ENCODE measurements around the gene BRD7. TPM values are rescaled to one million over a fixed set of nuclear protein-coding genes. Genes with fewer than 3 reads are reported as not detected.

Gene BRD7
- total and polyA plus RNA-seq, 2 donors (not counting 1 experiment from before 2014, with no cell fraction given) = 29.8 to 64.5 TPM

DNA sequence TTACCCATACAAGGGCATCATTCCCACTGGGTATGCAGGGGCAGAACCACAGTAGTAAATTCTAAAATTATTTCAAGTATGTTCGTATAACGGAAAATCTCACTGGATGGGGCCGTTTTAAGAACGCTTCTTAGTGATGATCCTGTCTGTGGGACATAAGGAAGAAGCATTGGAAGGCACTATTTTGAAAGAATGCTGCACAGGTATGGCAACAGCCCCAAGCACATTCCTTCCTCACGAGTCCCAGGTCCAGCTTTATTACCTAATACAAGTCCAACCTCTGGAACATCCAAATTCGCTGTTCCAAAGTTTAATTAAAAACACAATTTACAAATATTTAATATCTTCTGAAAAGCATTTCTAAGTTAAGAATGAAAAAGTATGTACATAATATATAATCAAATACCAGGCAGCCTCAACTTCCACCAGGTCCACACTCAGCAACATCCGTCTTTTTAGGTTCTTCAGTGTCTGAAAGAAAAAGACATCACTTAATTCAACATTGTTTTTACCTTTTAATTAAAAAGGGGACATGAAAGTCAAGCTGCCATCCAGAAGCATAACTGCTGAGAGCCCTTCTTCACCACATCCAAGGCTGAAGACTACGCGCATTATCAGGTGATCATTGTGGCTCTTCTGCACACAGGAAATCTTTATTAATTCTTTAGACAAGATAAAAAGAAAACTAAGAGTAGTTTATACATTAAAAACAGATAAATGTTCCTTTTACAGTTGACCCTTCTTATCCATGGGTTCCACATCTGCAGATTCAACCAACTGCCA, 49.8 kb downstream of the BRD7 start:
- WGBS (ENCODE audit: insufficient coverage) = 97% methylated on average over 4 of the region's 9 CpGs
- intact Hi-C loops (cut with micrococcal nuclease) = loop anchor here (5.0 kb wide), 1 partner anchor 52 kb away; the partner anchor contains the start of gene ADCY7
- no peak for DNase-seq

More for the DNA sequence above, 49.8 kb downstream of the BRD7 start:
- Histone ChIP-seq H4K20me1 (ENCODE audit: control insufficient read depth, insufficient read depth, low read length, poor library complexity, severe bottlenecking) (peaks cover under 1% of the 10 kb centered on the region), H3K27me3 (replicated peaks in 1 of 4; ENCODE audit: control extremely low read depth in 1 of 4, control insufficient read depth in 3 of 4, insufficient read depth in 4 of 4, low read length in 3 of 4) (no peaks in the 10 kb centered on the region), H2AFZ (ENCODE audit: insufficient read depth, low read depth, low read length, poor library complexity, severe bottlenecking) (no peak overlapping the region), H3K4me1 (ENCODE audit: control insufficient read depth in 2 of 2, insufficient read depth in 2 of 2, low read length in 2 of 2) (peaks cover under 1% of the 10 kb centered on the region in 2 donors), H3K9ac (ENCODE audit: low read length) (no peak overlapping the region), H3K27ac (ENCODE audit: low read length in 2 of 2) (peak overlapping the region in 1 of 2 donors; percentile 34), H3K36me3 (replicated peaks in 1 of 2; ENCODE audit: control extremely low read depth in 1 of 2, control insufficient read depth in 1 of 2, extremely low read depth in 1 of 2, insufficient read depth in 2 of 2, low read length in 1 of 2) (peaks cover 17 to 96% of the 10 kb centered on the region in 2 experiments), H3K4me3 (ENCODE audit: control extremely low read depth in 1 of 5, extremely low read depth in 1 of 5, insufficient read depth in 1 of 5, low read depth in 2 of 5, low read length in 4 of 5) (no peak overlapping the region), H3K79me2 (ENCODE audit: control insufficient read depth, insufficient read depth, low read length) (no peaks in the 10 kb centered on the region), H3K4me2 (replicated peaks; ENCODE audit: low read depth, low read length, poor library complexity, severe bottlenecking) (no peak overlapping the region), H3K9me3 (ENCODE audit: control extremely low read depth in 1 of 3, control insufficient read depth in 2 of 3, insufficient read depth in 1 of 3, low read length in 2 of 3) (no peaks in the 10 kb centered on the region)
- no peak for TF ChIP-seq EZH2 (IDR thresholded peaks at IDR 0.05; ENCODE audit: borderline replicate concordance, insufficient read depth, low read depth, low read length, poor library complexity, severe bottlenecking)
- TF ChIP-seq, protein P1, sequence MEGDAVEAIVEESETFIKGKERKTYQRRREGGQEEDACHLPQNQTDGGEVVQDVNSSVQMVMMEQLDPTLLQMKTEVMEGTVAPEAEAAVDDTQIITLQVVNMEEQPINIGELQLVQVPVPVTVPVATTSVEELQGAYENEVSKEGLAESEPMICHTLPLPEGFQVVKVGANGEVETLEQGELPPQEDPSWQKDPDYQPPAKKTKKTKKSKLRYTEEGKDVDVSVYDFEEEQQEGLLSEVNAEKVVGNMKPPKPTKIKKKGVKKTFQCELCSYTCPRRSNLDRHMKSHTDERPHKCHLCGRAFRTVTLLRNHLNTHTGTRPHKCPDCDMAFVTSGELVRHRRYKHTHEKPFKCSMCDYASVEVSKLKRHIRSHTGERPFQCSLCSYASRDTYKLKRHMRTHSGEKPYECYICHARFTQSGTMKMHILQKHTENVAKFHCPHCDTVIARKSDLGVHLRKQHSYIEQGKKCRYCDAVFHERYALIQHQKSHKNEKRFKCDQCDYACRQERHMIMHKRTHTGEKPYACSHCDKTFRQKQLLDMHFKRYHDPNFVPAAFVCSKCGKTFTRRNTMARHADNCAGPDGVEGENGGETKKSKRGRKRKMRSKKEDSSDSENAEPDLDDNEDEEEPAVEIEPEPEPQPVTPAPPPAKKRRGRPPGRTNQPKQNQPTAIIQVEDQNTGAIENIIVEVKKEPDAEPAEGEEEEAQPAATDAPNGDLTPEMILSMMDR (IDR thresholded peaks at IDR 0.05) = no peak
- CTCF ChIA-PET = interaction anchor here (0.7 kb wide), 1 partner anchor 108 kb away, joined by 3 read pairs; no protein-coding TSS in a partner anchor
- H3K27me3 Mint-ChIP-seq = no peaks in the 10 kb centered on the region
- no peak for ATAC-seq (ENCODE audit: low read depth)
- POLR2A ChIA-PET = no interaction called here
- no peak overlapping the region for H3K27ac Mint-ChIP-seq
- H3K4me1 Mint-ChIP-seq = peaks cover 2% of the 10 kb centered on the region
- no peaks in the 10 kb centered on the region for H3K9me3 Mint-ChIP-seq (ENCODE audit: insufficient read depth)
- no peak overlapping the region for H3K4me3 Mint-ChIP-seq
